Vagina (tissue), 2 donors: ENCODE results near the gene TMEM208. TPM values are rescaled to one million over a fixed set of nuclear protein-coding genes. Genes with fewer than 3 reads are reported as not detected.

Experiments
- DNase-seq, 2 donors: peaks; one replicate each; pipeline ENCODE4 v3.0.0-alpha.2; 2017; ENCODE audit errors: extremely low spot score in 2 of 2
- H3K27ac ChIP-seq: fragments of 200-600 bp; sonication (generic); one replicate; pipeline ENCODE4 v1.5.1; 2019
- H3K27me3 ChIP-seq: fragments of 200-600 bp; sonication (generic); one replicate; pipeline ENCODE4 v1.5.1; 2019
- H3K36me3 ChIP-seq, 2 donors: fragments of 200-600 bp; sonication (generic); one replicate each; pipeline ENCODE4 v1.5.1; 2017 to 2019
- H3K4me1 ChIP-seq: fragments of 200-600 bp; sonication (generic); one replicate; pipeline ENCODE4 v1.5.1; 2019
- H3K4me3 ChIP-seq, 2 donors: fragments of 200-600 bp; sonication (generic); 1 replicate in 1 of 2; 2 replicates in 1 of 2; pipeline ENCODE4 v1.5.1; 2016 to 2019
- H3K9me3 ChIP-seq: fragments of 200-600 bp; sonication (generic); one replicate; pipeline ENCODE4 v1.5.1; 2019
- POLR2A ChIP-seq, 2 donors: fragments of 450-650 bp; IDR thresholded peaks; one replicate each; pipeline ENCODE4 v1.6.1; 2017; ENCODE audit warnings: antibody characterized with exemption in 2 of 2, mild to moderate bottlenecking in 2 of 2, moderate library complexity in 2 of 2
- POLR2AphosphoS5 ChIP-seq, 2 donors: sonication (generic); formaldehyde crosslinking; IDR thresholded peaks; one replicate each; pipeline ENCODE4 v1.9.0; 2017; ENCODE audit warnings: antibody characterized with exemption in 2 of 2, mild to moderate bottlenecking in 2 of 2, low read depth in 1 of 2; ENCODE audit not compliant: insufficient read depth in 1 of 2
- intact Hi-C: fragments of 100-400 bp; cut with DNase I; formaldehyde crosslinking; loops from one replicate; pipeline ENCODE4 v1.15.1; 2023
- total RNA-seq: library from RNA; depleted of rRNA; stranded (reverse); fragments of >200 nt; gene quantifications from one replicate; pipeline ENCODE4 v1.2.3, GENCODE V29; 2016
- TF ChIP-seq, protein P1 (sequence below), 3 experiments: fragments of 450-650 bp in 2 of 3; fragments of 200-600 bp in 1 of 3; sonication (generic) in 1 of 3; IDR thresholded peaks; one replicate each; pipeline ENCODE4 v1.5.1; 2017 to 2019; ENCODE audit warnings: antibody characterized with exemption in 3 of 3, mild to moderate bottlenecking in 2 of 3, moderate library complexity in 2 of 3

The TMEM208 gene
- total RNA-seq, 1 donor from 2014 or later = 48.9 TPM

DNA sequence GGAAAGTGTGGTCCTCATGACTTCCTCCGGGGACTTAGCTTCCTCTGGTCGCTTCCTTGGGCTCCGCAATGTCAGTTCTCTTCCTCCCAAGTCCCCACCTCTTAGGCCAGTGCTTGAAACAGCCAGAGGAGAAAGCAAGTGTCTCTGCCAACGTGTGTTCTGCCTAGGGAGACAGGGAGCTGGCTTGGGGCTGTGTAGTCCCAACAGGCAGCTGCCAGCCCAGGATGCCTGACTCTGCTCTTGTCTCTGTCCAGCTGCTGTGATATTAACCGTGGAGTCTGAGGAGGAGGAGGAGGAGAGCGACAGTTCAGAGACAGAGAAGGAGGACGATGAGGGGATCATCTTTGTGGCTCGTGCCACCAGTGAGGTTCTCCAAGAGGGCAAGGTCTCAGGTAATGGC lies 38.9 kb downstream of the TMEM208 start:
- intact Hi-C loops = no loop called here
- no peak overlapping the region for H3K27ac ChIP-seq
- no peaks in the 10 kb centered on the region for H3K4me1 ChIP-seq
- no peaks in the 10 kb centered on the region for H3K27me3 ChIP-seq
- H3K36me3 ChIP-seq = no peaks in the 10 kb centered on the region
- TF ChIP-seq, protein P1, sequence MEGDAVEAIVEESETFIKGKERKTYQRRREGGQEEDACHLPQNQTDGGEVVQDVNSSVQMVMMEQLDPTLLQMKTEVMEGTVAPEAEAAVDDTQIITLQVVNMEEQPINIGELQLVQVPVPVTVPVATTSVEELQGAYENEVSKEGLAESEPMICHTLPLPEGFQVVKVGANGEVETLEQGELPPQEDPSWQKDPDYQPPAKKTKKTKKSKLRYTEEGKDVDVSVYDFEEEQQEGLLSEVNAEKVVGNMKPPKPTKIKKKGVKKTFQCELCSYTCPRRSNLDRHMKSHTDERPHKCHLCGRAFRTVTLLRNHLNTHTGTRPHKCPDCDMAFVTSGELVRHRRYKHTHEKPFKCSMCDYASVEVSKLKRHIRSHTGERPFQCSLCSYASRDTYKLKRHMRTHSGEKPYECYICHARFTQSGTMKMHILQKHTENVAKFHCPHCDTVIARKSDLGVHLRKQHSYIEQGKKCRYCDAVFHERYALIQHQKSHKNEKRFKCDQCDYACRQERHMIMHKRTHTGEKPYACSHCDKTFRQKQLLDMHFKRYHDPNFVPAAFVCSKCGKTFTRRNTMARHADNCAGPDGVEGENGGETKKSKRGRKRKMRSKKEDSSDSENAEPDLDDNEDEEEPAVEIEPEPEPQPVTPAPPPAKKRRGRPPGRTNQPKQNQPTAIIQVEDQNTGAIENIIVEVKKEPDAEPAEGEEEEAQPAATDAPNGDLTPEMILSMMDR (IDR thresholded peaks at IDR 0.05) = no peak
- no peak for TF ChIP-seq POLR2A (IDR thresholded peaks at IDR 0.05)
- DNase-seq = no peak
- H3K4me3 ChIP-seq = no peak overlapping the region
- no peaks in the 10 kb centered on the region for H3K9me3 ChIP-seq

DNA sequence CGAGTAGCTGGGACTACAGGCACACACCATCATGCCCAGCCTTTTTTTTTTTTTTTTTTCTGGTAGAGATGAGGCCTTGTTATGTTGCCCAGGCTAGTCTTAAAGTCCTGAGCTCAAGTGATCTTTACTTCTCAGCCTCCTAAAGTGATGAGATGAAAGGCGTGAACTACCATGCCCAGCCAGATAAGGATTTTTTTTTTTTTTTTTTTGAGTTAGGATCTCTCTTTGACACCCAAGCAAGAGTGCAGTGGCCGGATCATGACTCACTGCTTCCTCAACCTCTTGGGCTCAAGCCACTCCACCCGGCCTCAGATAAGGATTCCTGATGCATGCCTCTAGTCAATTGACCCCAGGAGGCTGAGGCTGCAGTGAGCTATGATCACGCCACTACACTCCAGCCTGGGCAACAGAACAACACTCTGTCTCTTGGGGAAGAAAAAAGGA lies 41.2 kb downstream of the TMEM208 start:
- Histone ChIP-seq H3K27me3 (no peaks in the 10 kb centered on the region), H3K36me3 (no peaks in the 10 kb centered on the region), H3K27ac (no peak overlapping the region), H3K4me3 (no peak overlapping the region), H3K9me3 (no peaks in the 10 kb centered on the region), H3K4me1 (no peaks in the 10 kb centered on the region)
- no peak for DNase-seq
- TF ChIP-seq, protein P1 (IDR thresholded peaks at IDR 0.05) = no peak
- no peak for TF ChIP-seq POLR2A (IDR thresholded peaks at IDR 0.05)
- TF ChIP-seq POLR2AphosphoS5 (IDR thresholded peaks at IDR 0.05; ENCODE audit: insufficient read depth in 1 of 2, low read depth in 1 of 2) = no peak
- intact Hi-C loops = no loop called here

DNA sequence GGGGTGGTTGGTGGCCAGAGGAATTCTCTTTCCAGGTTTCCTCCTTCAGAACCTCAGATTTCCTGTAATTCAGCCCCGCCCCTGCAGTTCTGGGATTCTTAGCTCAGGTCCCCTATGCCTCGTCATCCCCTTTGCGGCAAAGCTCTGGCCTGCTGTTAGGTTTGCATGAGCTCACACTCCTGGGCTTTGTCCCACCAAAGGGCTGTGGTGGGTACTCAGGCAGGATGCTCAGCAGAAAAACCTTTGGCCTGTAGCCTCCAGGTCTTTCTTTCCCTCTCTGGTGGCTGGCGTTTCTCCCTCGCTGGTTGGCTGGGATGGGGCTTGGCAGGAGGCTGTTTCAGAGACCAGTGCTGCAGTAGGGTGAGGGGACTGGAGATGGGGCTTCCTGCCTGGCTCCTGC lies 42.8 kb downstream of the TMEM208 start:
- intact Hi-C loops = no loop called here
- no peaks in the 10 kb centered on the region for H3K9me3 ChIP-seq
- TF ChIP-seq POLR2AphosphoS5 (IDR thresholded peaks at IDR 0.05; ENCODE audit: insufficient read depth in 1 of 2, low read depth in 1 of 2) (no peak), POLR2A (IDR thresholded peaks at IDR 0.05) (no peak)
- TF ChIP-seq, protein P1 (IDR thresholded peaks at IDR 0.05) = no peak
- no peaks in the 10 kb centered on the region for H3K36me3 ChIP-seq
- no peaks in the 10 kb centered on the region for H3K27me3 ChIP-seq
- no peak overlapping the region for H3K4me3 ChIP-seq
- DNase-seq = no peak
- H3K4me1 ChIP-seq = no peaks in the 10 kb centered on the region
- H3K27ac ChIP-seq = no peak overlapping the region

DNA sequence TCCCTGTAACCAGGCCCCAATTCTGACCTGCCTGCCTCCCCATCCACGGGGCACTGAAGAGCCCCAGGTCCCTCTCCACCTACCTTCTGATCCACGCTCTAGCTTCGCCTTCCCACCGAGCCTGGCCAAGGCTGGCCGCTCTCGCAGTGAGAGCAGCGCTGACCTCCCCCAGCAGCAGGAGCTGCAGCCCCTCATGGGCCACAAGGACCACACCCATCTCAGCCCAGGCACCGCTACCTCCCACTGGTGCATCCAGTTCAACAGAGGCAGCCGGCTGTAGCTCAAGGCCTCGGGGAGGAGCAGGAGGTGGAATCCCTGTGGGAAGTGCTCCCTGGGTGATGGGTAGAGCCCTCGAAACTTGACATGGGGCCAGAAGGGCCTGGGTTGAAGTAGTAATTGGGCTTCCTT lies 44.0 kb downstream of the TMEM208 start:
- Histone ChIP-seq H3K9me3 (no peaks in the 10 kb centered on the region), H3K4me3 (no peak overlapping the region), H3K36me3 (no peaks in the 10 kb centered on the region), H3K27me3 (no peaks in the 10 kb centered on the region), H3K4me1 (no peaks in the 10 kb centered on the region), H3K27ac (no peak overlapping the region)
- DNase-seq = no peak
- intact Hi-C loops = no loop called here
- no peak for TF ChIP-seq POLR2A (IDR thresholded peaks at IDR 0.05)
- no peak for TF ChIP-seq POLR2AphosphoS5 (IDR thresholded peaks at IDR 0.05; ENCODE audit: insufficient read depth in 1 of 2, low read depth in 1 of 2)

DNA sequence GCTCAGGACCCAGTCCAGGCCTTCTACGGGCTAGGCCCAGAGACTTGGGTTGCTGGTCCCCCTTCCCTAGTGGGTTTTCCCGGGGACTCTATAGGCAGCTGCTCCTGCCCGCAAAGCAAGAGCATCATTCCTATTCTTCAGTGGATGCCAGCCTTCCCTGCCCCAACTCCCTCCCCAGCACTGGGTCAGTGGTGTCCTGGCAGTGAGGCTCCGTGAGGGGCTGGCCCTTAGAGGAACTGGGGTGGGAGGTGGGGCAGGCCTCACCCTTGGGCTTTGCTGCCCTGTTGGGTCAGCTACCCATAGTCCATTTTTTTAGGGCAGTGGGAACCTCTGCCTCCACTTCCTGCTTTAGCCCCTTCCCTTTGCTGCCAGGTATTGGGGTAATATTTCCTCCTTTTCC lies 44.5 kb downstream of the TMEM208 start:
- Histone ChIP-seq H3K4me1 (peaks cover 2% of the 10 kb centered on the region), H3K27ac (no peak overlapping the region), H3K9me3 (no peaks in the 10 kb centered on the region), H3K4me3 (no peak overlapping the region), H3K27me3 (no peaks in the 10 kb centered on the region), H3K36me3 (no peaks in the 10 kb centered on the region)
- intact Hi-C loops = no loop called here
- TF ChIP-seq POLR2A (IDR thresholded peaks at IDR 0.05) (no peak), POLR2AphosphoS5 (IDR thresholded peaks at IDR 0.05; ENCODE audit: insufficient read depth in 1 of 2, low read depth in 1 of 2) (no peak)
- TF ChIP-seq, protein P1 (IDR thresholded peaks at IDR 0.05) = no peak
- DNase-seq = no peak

DNA sequence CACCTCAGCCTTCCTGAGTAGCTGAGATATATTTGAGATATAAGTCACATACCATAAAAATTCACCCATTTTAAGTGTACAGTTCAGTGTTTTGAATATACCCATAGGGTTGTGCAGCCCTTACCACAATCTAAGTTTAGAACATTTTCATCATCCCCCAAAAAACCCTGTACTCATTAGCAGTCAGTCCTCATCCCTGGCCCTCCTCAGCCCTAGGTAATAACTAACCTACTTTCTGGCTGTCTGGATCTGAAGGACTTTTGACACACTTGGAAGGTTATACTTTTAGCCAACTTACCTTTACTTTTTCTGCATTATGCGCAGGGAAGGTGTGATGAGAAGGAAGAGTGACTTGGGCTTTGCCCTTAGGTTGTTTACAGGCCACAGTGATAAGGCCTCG lies 48.4 kb downstream of the TMEM208 start:
- intact Hi-C loops = no loop called here
- H3K27ac ChIP-seq = no peak overlapping the region
- no peak for DNase-seq
- peaks cover 30% of the 10 kb centered on the region for H3K4me1 ChIP-seq
- no peaks in the 10 kb centered on the region for H3K36me3 ChIP-seq
- no peaks in the 10 kb centered on the region for H3K27me3 ChIP-seq
- TF ChIP-seq, protein P1 (IDR thresholded peaks at IDR 0.05) = no peak
- TF ChIP-seq POLR2AphosphoS5 (IDR thresholded peaks at IDR 0.05; ENCODE audit: insufficient read depth in 1 of 2, low read depth in 1 of 2) = no peak
- no peak for TF ChIP-seq POLR2A (IDR thresholded peaks at IDR 0.05)
- H3K9me3 ChIP-seq = no peaks in the 10 kb centered on the region
- H3K4me3 ChIP-seq = no peak overlapping the region
